GM12878 (cell line): Measurements from ENCODE around the gene PDE7B. TPM values are rescaled to one million over a fixed set of nuclear protein-coding genes. Genes with fewer than 3 reads are reported as not detected.

Experiments used
- ATAC-seq: fragments of 200-7000 bp; cut with Tn5 transposase; 3 replicates; pipeline ENCODE4 v1.9.1; 2020; ENCODE audit warnings: mild to moderate bottlenecking, moderate library complexity
- BruUV-seq: library from RNA; stranded (reverse); fragments of 400-500 nt; replicated peaks from 2 replicates; lab custom pipeline; 2021; lab: Mats Ljungman, UMichigan
- CTCF ChIA-PET: fragments of 300-600 bp; sonication (Branson Sonifier 250); formaldehyde crosslinking; extraction: SDS; loops from one replicate; lab custom pipeline; 2021; ENCODE audit warnings: inconsistent platforms; lab: Yijun Ruan, JAX
- POLR2A ChIA-PET: fragments of 350-600 bp; formaldehyde crosslinking; extraction: SDS; loops from one replicate; lab custom pipeline; 2021; ENCODE audit warnings: inconsistent platforms; lab: Charles Lee
- RAD21 ChIA-PET: fragments of 300-600 bp; sonication (Branson Sonifier 250); formaldehyde crosslinking; loops from one replicate; lab custom pipeline; 2023; ENCODE audit warnings: antibody characterized with exemption; ENCODE audit not compliant: unreplicated experiment; lab: Charles Lee
- SMC1A ChIA-PET: fragments of 300-600 bp; sonication (Branson Sonifier 250); formaldehyde crosslinking; loops from one replicate; lab custom pipeline; 2023; ENCODE audit not compliant: unreplicated experiment, uncharacterized antibody; lab: Charles Lee
- DNase-seq: peaks from one replicate; pipeline ENCODE4 v3.0.0-alpha.2; 2011; ENCODE audit warnings: low read depth, low spot score
- FAIRE-seq: peaks from 3 replicates; lab custom pipeline; 2011; peaks lifted over from hg19 to GRCh38; lab: Jason Lieb, UNC
- H2AFZ ChIP-seq: 2 replicates; pipeline ENCODE4 v1.6.0; 2011; ENCODE audit warnings: low read depth, low read length, control low read depth; ENCODE audit not compliant: control insufficient read depth
- H3K27ac ChIP-seq: 2 replicates; pipeline ENCODE4 v1.5.1; 2011; ENCODE audit warnings: control low read depth; ENCODE audit not compliant: control insufficient read depth, insufficient read depth
- H3K27me3 ChIP-seq, 2 experiments: replicated peaks in 1 of 2; 2 replicates each; pipeline versions ENCODE4 v1.6.0 to v1.6.1; 2011; ENCODE audit warnings: low read length in 1 of 2; ENCODE audit not compliant: control insufficient read depth in 2 of 2, insufficient read depth in 2 of 2
- H3K36me3 ChIP-seq, 2 experiments: 2 replicates each; pipeline ENCODE4 v1.5.1; 2011; ENCODE audit warnings: low read length in 1 of 2; ENCODE audit not compliant: control insufficient read depth in 2 of 2, insufficient read depth in 2 of 2
- H3K4me1 ChIP-seq: 2 replicates; pipeline ENCODE4 v1.6.1; 2011; ENCODE audit warnings: mild to moderate bottlenecking, low read length, moderate library complexity, mixed read lengths; ENCODE audit not compliant: control insufficient read depth, insufficient read depth
- H3K4me2 ChIP-seq: 2 replicates; pipeline ENCODE4 v1.6.0; 2011; ENCODE audit warnings: control low read depth; ENCODE audit not compliant: control insufficient read depth, insufficient read depth
- H3K4me3 ChIP-seq: fragments of 200-600 bp; sonication (generic); 2 replicates; pipeline ENCODE4 v1.5.1; 2016
- H3K79me2 ChIP-seq: 2 replicates; pipeline ENCODE4 v1.6.0; 2011; ENCODE audit warnings: low read length; ENCODE audit not compliant: control insufficient read depth, insufficient read depth
- H3K9ac ChIP-seq: 2 replicates; pipeline ENCODE4 v1.8.0; 2011; ENCODE audit warnings: low read length, control low read depth, mixed read lengths; ENCODE audit not compliant: control insufficient read depth, insufficient read depth
- H3K9me3 ChIP-seq: replicated peaks from 3 replicates; pipeline ENCODE4 v1.5.1; 2011; ENCODE audit warnings: mild to moderate bottlenecking, low read length; ENCODE audit not compliant: control insufficient read depth, insufficient read depth
- H4K20me1 ChIP-seq: 2 replicates; pipeline ENCODE4 v1.6.0; 2011; ENCODE audit not compliant: control insufficient read depth, insufficient read depth
- BCL3 ChIP-seq: IDR thresholded peaks from 2 replicates; pipeline ENCODE4 v1.6.1; 2011; ENCODE audit warnings: borderline replicate concordance, low read depth, mild to moderate bottlenecking, moderate library complexity, low read length; ENCODE audit not compliant: insufficient read depth, poor library complexity, severe bottlenecking
- BRCA1 ChIP-seq: IDR thresholded peaks from 2 replicates; pipeline ENCODE4 v1.6.1; 2011; ENCODE audit warnings: low read depth, low read length, improper control_type of control experiment
- CBFB ChIP-seq: IDR thresholded peaks from 2 replicates; pipeline ENCODE4 v1.6.1; 2016; ENCODE audit warnings: antibody characterized with exemption, low read depth
- CBX5 ChIP-seq: sonication (generic); IDR thresholded peaks from 2 replicates; pipeline ENCODE4 v1.6.1; 2016; ENCODE audit warnings: low read depth, moderate library complexity, mild to moderate bottlenecking, inconsistent platforms
- CHD1 ChIP-seq: IDR thresholded peaks from 2 replicates; pipeline ENCODE4 v1.6.1; 2012; ENCODE audit warnings: low read depth, low read length, improper control_type of control experiment
- CHD2 ChIP-seq: IDR thresholded peaks from 2 replicates; pipeline ENCODE4 v1.6.1; 2011; ENCODE audit warnings: low read depth, low read length, improper control_type of control experiment, borderline replicate concordance
- NFYB ChIP-seq: IDR thresholded peaks from 2 replicates; pipeline ENCODE4 v1.6.1; 2011; ENCODE audit warnings: low read depth, mild to moderate bottlenecking, low read length, improper control_type of control experiment, moderate library complexity; ENCODE audit not compliant: insufficient read depth
- NRF1 ChIP-seq: conservative IDR thresholded peaks from 2 replicates; pipeline ENCODE4 v1.6.1; 2011; ENCODE audit warnings: mild to moderate bottlenecking, low read depth, low read length, improper control_type of control experiment
- SIN3A ChIP-seq: IDR thresholded peaks from 2 replicates; pipeline ENCODE4 v1.6.1; 2012; ENCODE audit warnings: low read depth, low read length, improper control_type of control experiment
- SIX5 ChIP-seq: IDR thresholded peaks from 2 replicates; pipeline ENCODE4 v1.6.1; 2011; ENCODE audit warnings: mild to moderate bottlenecking, low read depth, low read length, moderate library complexity; ENCODE audit not compliant: severe bottlenecking
- SKIL ChIP-seq: fragments of 450-650 bp; IDR thresholded peaks from 2 replicates; pipeline ENCODE4 v1.6.1; 2017; ENCODE audit warnings: mild to moderate bottlenecking, low read depth, inconsistent platforms; ENCODE audit not compliant: poor library complexity, severe bottlenecking
- SREBF1 ChIP-seq: IDR thresholded peaks from 2 replicates; pipeline ENCODE4 v1.6.1; 2012; ENCODE audit warnings: mild to moderate bottlenecking, low read length
- TAF1 ChIP-seq: IDR thresholded peaks from 2 replicates; pipeline ENCODE4 v1.6.1; 2011; ENCODE audit warnings: mild to moderate bottlenecking, low read depth, low read length, borderline replicate concordance
- TBL1XR1 ChIP-seq: IDR thresholded peaks from 2 replicates; pipeline ENCODE4 v1.6.1; 2012; ENCODE audit warnings: low read depth, low read length, improper control_type of control experiment
- TCF3 ChIP-seq: IDR thresholded peaks from 2 replicates; pipeline ENCODE4 v1.6.1; 2012; ENCODE audit warnings: low read depth, mild to moderate bottlenecking, low read length, borderline replicate concordance; ENCODE audit not compliant: insufficient read depth
- ZNF217 ChIP-seq: fragments of 450-650 bp; IDR thresholded peaks from 2 replicates; pipeline ENCODE4 v1.6.1; 2017; ENCODE audit warnings: antibody characterized with exemption, mild to moderate bottlenecking
- WGBS: methylation state at CpG from one replicate; pipeline ENCODE4 v1.1.6; 2016; ENCODE audit warnings: low lambda C conversion rate; ENCODE audit not compliant: insufficient replicate concordance, insufficient coverage; ENCODE audit errors: missing lambda C conversion rate; 5-methylcytosine and 5-hydroxymethylcytosine counted together
- in situ Hi-C: fragments of 300-500 bp; cut with MboI; formaldehyde crosslinking; loops from 9 replicates; pipeline ENCODE4 v1.14.3; 2018; ENCODE audit warnings: mixed read lengths
- intact Hi-C: fragments of 100-400 bp; cut with micrococcal nuclease; formaldehyde crosslinking; loops from one replicate; pipeline ENCODE4 v1.14.2; 2022; ENCODE audit not compliant: unreplicated experiment
- polyA plus RNA-seq, 11 experiments: library from polyadenylated mRNA; depleted of rRNA in 4 of 11; unstranded in 6 of 11; stranded (reverse) in 5 of 11; fragments of >200 nt; fragmentation: Nextera tagmentation in 4 of 11; fragmentation: Illumina TruSeq in 1 of 11; extraction: Ambion mirVana in 4 of 11; extraction: Trizol in 1 of 11; gene quantifications; 1 replicate in 1 of 11; 2 replicates in 10 of 11; pipeline versions ENCODE4 v1.2.1 to v1.2.3, GENCODE V29; 2011 to 2016; ENCODE audit warnings: inconsistent platforms in 2 of 11, missing spikeins in 2 of 11, low read depth in 1 of 11
- total RNA-seq, 4 experiments: library from RNA; depleted of rRNA in 3 of 4; stranded (reverse); fragments of >200 nt in 3 of 4; fragmentation: Illumina TruSeq in 1 of 4; extraction: Trizol in 1 of 4; gene quantifications; 2 replicates each; pipeline versions ENCODE4 v1.2.1 to v1.2.3, GENCODE V29; 2013 to 2021

PDE7B gene
- total and polyA plus RNA-seq, 10 of the 15 experiments (the other 5 are each of a cell fraction or from before 2014, with no cell fraction given): not detected

GRCh38 chr6:135895231-135895911 is 43.9 kb downstream of the PDE7B start:
- H2AFZ ChIP-seq: no peak overlapping the region
- ATAC-seq (no peak), FAIRE-seq (no peak), DNase-seq (no peak)
- no peaks in the 10 kb centered on the region for H3K4me1 ChIP-seq
- ChIA-PET POLR2A (no interaction called here), RAD21 (no interaction called here), CTCF (interaction anchor here (1.6 kb wide), 1 partner anchor 14 kb away, joined by 4 read pairs; no protein-coding TSS in a partner anchor), SMC1A (interaction anchor here (1.7 kb wide), 1 partner anchor 12 kb away, joined by 6 read pairs; no protein-coding TSS in a partner anchor)
- no peaks in the 10 kb centered on the region for H3K79me2 ChIP-seq
- no peaks in the 10 kb centered on the region for H4K20me1 ChIP-seq
- no peak overlapping the region for H3K9ac ChIP-seq
- BruUV-seq: no TSS peak
- TF ChIP-seq CBFB: no peak
- no peak for TF ChIP-seq NRF1
- TF ChIP-seq BRCA1: no peak
- no peak for TF ChIP-seq CBX5
- no peak for TF ChIP-seq CHD2
- TF ChIP-seq TBL1XR1: no peak
- no peak for TF ChIP-seq TAF1
- TF ChIP-seq TCF3: no peak
- TF ChIP-seq SREBF1: no peak
- no peak for TF ChIP-seq NFYB
- TF ChIP-seq CHD1: no peak
- no peak for TF ChIP-seq SIX5
- no peak for TF ChIP-seq SKIL
- TF ChIP-seq ZNF217: no peak
- no peak for TF ChIP-seq SIN3A
- TF ChIP-seq BCL3: no peak
- no peaks in the 10 kb centered on the region for H3K36me3 ChIP-seq
- 60% methylated on average over 8 of the region's 8 CpGs for WGBS
- no peaks in the 10 kb centered on the region for H3K9me3 ChIP-seq
- H3K4me2 ChIP-seq: no peak overlapping the region
- intact Hi-C loops (no loop called here), in situ Hi-C loops (no loop called here)
- peaks cover 0 to 2% of the 10 kb centered on the region in 2 experiments; a peak in 1 of 4 replicates for H3K27me3 ChIP-seq
- no peak overlapping the region for H3K27ac ChIP-seq
- no peak overlapping the region for H3K4me3 ChIP-seq
